Activated gamma-delta T cell treated with Interleukin-2 at 50 U/mL for 16 hours (primary cell): ENCODE measurements around the gene MAPK11.

Experiments used
- DNase-seq: peaks from one replicate; pipeline ENCODE4 v3.0.0-alpha.2; 2020

MAPK11 gene

GRCh38 chr22:50221410-50222300 is 48.5 kb downstream of the MAPK11 start:
- DNase-seq, result no peak

- no peak for DNase-seq
Observed at GRCh38 chr22:50220603-50221409, 49.4 kb downstream of the MAPK11 start.

- DNase-seq, result no peak
Observed at GRCh38 chr22:50219800-50220602, 50.2 kb downstream of the MAPK11 start.

GRCh38 chr22:50218996-50219727 is 51.0 kb downstream of the MAPK11 start:
- DNase-seq, result no peak

GRCh38 chr22:50218153-50218995 is 51.8 kb downstream of the MAPK11 start:
- no peak for DNase-seq

GRCh38 chr22:50217543-50218152 is 52.5 kb downstream of the MAPK11 start:
- DNase-seq, result no peak

- no peak for DNase-seq
Observed at GRCh38 chr22:50216684-50217520, 53.3 kb downstream of the MAPK11 start.

- DNase-seq, result no peak
Observed at GRCh38 chr22:50216055-50216683, 54.0 kb downstream of the MAPK11 start.

GRCh38 chr22:50215297-50216054 is 54.7 kb downstream of the MAPK11 start:
- no peak for DNase-seq
